Prostate gland (tissue), 2 donors: ENCODE results near the gene TOGARAM2.

Experiments
- CTCF ChIP-seq, 4 experiments: fragments of 200-600 bp in 2 of 4; fragments of 450-650 bp in 2 of 4; sonication (generic) in 2 of 4; IDR thresholded peaks; 1 replicate in 3 of 4; 2 replicates in 1 of 4; pipeline ENCODE4 v1.5.1; 2016 to 2019; ENCODE audit warnings: antibody characterized with exemption in 4 of 4, mild to moderate bottlenecking in 2 of 4, moderate library complexity in 2 of 4
- POLR2A ChIP-seq: fragments of 450-650 bp; IDR thresholded peaks from one replicate; pipeline ENCODE4 v1.6.1; 2016; ENCODE audit warnings: antibody characterized with exemption, mild to moderate bottlenecking
- POLR2AphosphoS5 ChIP-seq: sonication (generic); formaldehyde crosslinking; IDR thresholded peaks from one replicate; pipeline ENCODE4 v1.6.1; 2017; ENCODE audit warnings: antibody characterized with exemption

- TF ChIP-seq POLR2A, result no peak
- TF ChIP-seq CTCF (IDR thresholded peaks at IDR 0.05), result no peak
- TF ChIP-seq POLR2AphosphoS5, result no peak
Measured at GRCh38 chr2:28962505-28962904, 18.6 kb upstream of the TOGARAM2 start.
